SK-N-MC (cell line): ENCODE measurements around the gene INHBC.
"Not testable (repeated sequence)": the region's sequence is repeated elsewhere in the genome, so short reads cannot be mapped to it uniquely, and the experiment has no call there.

Experiments used
- DNase-seq: peaks from one replicate; pipeline ENCODE4 v3.0.0-alpha.2; 2011; ENCODE audit warnings: low read depth, low spot score
- H3K27ac ChIP-seq: fragments of 200-600 bp; sonication (generic); 2 replicates; pipeline ENCODE4 v1.5.1; 2016; ENCODE audit warnings: mixed run types
- H3K36me3 ChIP-seq: fragments of 200-600 bp; sonication (generic); 2 replicates; pipeline ENCODE4 v1.6.1; 2017; ENCODE audit warnings: antibody characterized with exemption, low read length, mixed read lengths; ENCODE audit not compliant: insufficient read depth
- H3K4me3 ChIP-seq: fragments of 200-600 bp; sonication (generic); 2 replicates; pipeline ENCODE4 v1.5.1; 2016
- H3K9ac ChIP-seq: fragments of 200-600 bp; sonication (generic); 2 replicates; pipeline ENCODE4 v1.8.0; 2017; ENCODE audit warnings: mixed run types, mixed read lengths; ENCODE audit not compliant: insufficient read length
- H3K9me3 ChIP-seq: fragments of 200-600 bp; sonication (generic); 2 replicates; pipeline ENCODE4 v1.6.1; 2017; ENCODE audit warnings: low read depth, mild to moderate bottlenecking, antibody characterized with exemption, low read length, moderate library complexity, mixed read lengths
- EZH2 ChIP-seq: fragments of 200-600 bp; sonication (generic); IDR thresholded peaks from one replicate; pipeline ENCODE4 v1.6.1; 2017; ENCODE audit warnings: antibody characterized with exemption
- FOXP2 ChIP-seq: optimal IDR thresholded peaks from 2 replicates; pipeline ENCODE3; 2011; ENCODE audit warnings: mild to moderate bottlenecking, moderate library complexity; ENCODE audit not compliant: insufficient read depth; ENCODE audit errors: extremely low read length, control extremely low read depth
- POLR2AphosphoS5 ChIP-seq: IDR thresholded peaks from 2 replicates; pipeline ENCODE4 v1.6.1; 2012; ENCODE audit warnings: mild to moderate bottlenecking, low read depth, low read length, borderline replicate concordance

Gene INHBC

DNA sequence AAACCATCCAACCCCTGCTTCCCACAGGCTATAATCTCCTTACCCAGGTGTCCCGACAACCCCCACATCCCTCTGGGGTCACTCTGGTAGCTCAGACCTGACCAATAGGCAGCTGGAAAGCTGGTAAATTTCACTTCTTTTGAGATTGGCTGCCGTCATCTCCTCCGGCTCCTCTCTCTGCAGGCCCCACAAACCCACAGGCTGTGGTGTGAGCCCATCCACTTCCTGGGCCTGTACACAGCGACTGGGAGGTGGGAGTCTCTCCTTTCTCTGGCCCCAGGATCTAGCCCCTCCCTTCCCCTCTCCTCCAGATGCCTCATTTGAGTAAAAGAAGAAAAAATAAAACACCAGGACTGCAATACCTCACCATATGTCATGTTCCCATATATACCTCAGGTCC, 709 bp downstream of the INHBC start:
- Histone ChIP-seq H3K9ac (no peak overlapping the region), H3K36me3 (no peaks in the 10 kb centered on the region), H3K27ac (no peak overlapping the region), H3K9me3 (no peaks in the 10 kb centered on the region), H3K4me3 (no peak overlapping the region)
- no peak for TF ChIP-seq POLR2AphosphoS5
- TF ChIP-seq EZH2, result no peak
- no peak for TF ChIP-seq FOXP2
- DNase-seq, result no peak

DNA sequence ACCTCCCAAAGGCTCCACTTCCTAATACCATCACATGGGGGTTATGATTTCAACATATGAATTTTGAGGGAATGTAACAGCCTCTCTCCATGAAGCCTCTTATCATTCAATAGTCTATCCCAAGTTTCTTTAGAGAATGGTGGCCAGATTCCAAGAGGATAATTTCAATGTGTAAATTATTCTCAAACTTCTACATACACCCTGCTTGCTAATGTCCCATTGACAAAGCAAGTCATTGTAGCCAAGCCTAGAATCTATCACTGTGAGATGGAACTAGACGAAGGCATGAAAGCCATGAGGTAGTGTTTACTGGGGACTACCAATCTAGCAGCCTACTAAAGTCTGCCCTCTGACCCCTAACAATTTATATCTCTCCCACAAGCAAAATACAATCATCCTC, 3.8 kb downstream of the INHBC start:
- DNase-seq, result no peak
- Histone ChIP-seq H3K4me3 (no peak overlapping the region), H3K27ac (no peak overlapping the region), H3K36me3 (no peaks in the 10 kb centered on the region), H3K9me3 (no peaks in the 10 kb centered on the region), H3K9ac (no peak overlapping the region)
- TF ChIP-seq EZH2 (no peak), FOXP2 (no peak), POLR2AphosphoS5 (no peak)

- no peak overlapping the region for H3K9ac ChIP-seq
- no peak overlapping the region for H3K27ac ChIP-seq
- TF ChIP-seq POLR2AphosphoS5 (no peak), EZH2 (no peak), FOXP2 (no peak)
- no peaks in the 10 kb centered on the region for H3K36me3 ChIP-seq
- no peak overlapping the region for H3K4me3 ChIP-seq
- no peak for DNase-seq
- no peaks in the 10 kb centered on the region for H3K9me3 ChIP-seq
These were observed 5.2 kb downstream of the INHBC start for GRCh38 chr12:57439762-57440266.

DNA sequence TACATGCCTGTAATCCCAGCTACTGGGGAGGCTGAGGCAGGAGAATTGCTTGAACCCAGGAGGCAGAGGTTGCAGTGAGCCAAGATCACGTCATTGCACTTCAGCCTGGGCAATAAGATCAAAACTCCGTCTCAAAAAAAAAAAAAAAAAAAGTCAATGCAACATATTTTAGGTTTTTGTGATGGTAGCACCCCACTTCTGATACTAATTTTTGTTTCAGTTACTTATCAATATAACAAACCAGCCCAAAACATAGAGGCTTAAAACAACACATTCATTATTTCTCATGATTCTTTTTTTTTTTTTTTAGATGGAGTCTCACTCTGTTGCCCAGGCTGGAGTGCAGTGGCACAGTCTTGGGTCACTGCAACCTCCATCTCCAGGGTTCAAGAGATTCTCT, 6.8 kb downstream of the INHBC start:
- not testable (repeated sequence) for H3K9me3 ChIP-seq, H3K9ac ChIP-seq, H3K36me3 ChIP-seq, DNase-seq, H3K4me3 ChIP-seq, H3K27ac ChIP-seq

- no peaks in the 10 kb centered on the region for H3K9me3 ChIP-seq
- no peaks in the 10 kb centered on the region for H3K36me3 ChIP-seq
- no peak overlapping the region for H3K27ac ChIP-seq
- H3K9ac ChIP-seq, result no peak overlapping the region
- no peak overlapping the region for H3K4me3 ChIP-seq
- TF ChIP-seq EZH2, result no peak
- no peak for TF ChIP-seq FOXP2
- TF ChIP-seq POLR2AphosphoS5, result no peak
- DNase-seq, result no peak
These were observed 7.4 kb downstream of the INHBC start for GRCh38 chr12:57441846-57442427.

- not testable (repeated sequence) for H3K4me3 ChIP-seq, H3K9me3 ChIP-seq, H3K27ac ChIP-seq, H3K9ac ChIP-seq, H3K36me3 ChIP-seq, DNase-seq
These were observed 9.8 kb downstream of the INHBC start for GRCh38 chr12:57444337-57444736.

- Histone ChIP-seq H3K4me3 (no peak overlapping the region), H3K36me3 (no peaks in the 10 kb centered on the region), H3K27ac (no peak overlapping the region), H3K9ac (no peak overlapping the region), H3K9me3 (no peaks in the 10 kb centered on the region)
- no peak for DNase-seq
- TF ChIP-seq EZH2 (no peak), FOXP2 (no peak), POLR2AphosphoS5 (no peak)
These were observed 10.2 kb downstream of the INHBC start for GRCh38 chr12:57444744-57445143.

- Histone ChIP-seq H3K27ac (no peak overlapping the region), H3K36me3 (no peaks in the 10 kb centered on the region), H3K9ac (no peak overlapping the region), H3K9me3 (no peaks in the 10 kb centered on the region), H3K4me3 (no peak overlapping the region)
- DNase-seq, result no peak
- TF ChIP-seq FOXP2, result no peak
These were observed 11.8 kb downstream of the INHBC start for GRCh38 chr12:57446292-57446960.

DNA sequence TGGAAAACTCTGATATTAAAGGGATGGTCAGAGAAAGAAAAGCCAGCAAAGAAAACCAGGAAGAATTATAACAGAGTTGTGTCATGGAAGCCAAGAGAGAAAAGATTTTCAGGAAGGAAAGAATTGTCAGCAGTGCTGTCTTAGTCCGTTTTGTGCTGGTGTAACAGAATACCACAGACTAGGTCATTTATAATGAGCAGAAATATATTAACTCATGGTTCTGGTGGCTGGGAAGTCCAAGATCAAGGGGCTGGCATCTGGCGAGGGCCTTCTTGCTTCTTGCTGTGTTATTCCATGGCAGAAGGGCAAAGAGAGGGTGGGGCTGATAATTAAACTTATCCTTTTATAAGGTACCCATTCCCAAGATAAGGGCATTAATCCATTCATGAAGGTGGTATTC, 14.1 kb downstream of the INHBC start:
- Histone ChIP-seq H3K9me3 (no peaks in the 10 kb centered on the region), H3K9ac (no peak overlapping the region), H3K27ac (no peak overlapping the region), H3K36me3 (no peaks in the 10 kb centered on the region), H3K4me3 (no peak overlapping the region)
- no peak for DNase-seq
- no peak for TF ChIP-seq EZH2
- no peak for TF ChIP-seq POLR2AphosphoS5
